GM23338 (cell line): ENCODE data around the gene FAAP100. TPM values are rescaled to one million over a fixed set of nuclear protein-coding genes. Genes with fewer than 3 reads are reported as not detected.
A peak's percentile ranks its signal among the peaks of the same experiment; 100 is the strongest.

Experiments used
- ATAC-seq: fragments of 200-7000 bp; cut with Tn5 transposase; 3 replicates; pipeline ENCODE4 v1.9.1; 2020
- DNase-seq: peaks from one replicate; pipeline ENCODE4 v3.0.0-alpha.2; 2015; ENCODE audit warnings: low spot score
- H2AFZ ChIP-seq: fragments of 200-600 bp; sonication (generic); 2 replicates; pipeline ENCODE4 v1.8.0; 2016; ENCODE audit warnings: antibody characterized with exemption, mild to moderate bottlenecking, moderate library complexity
- H3F3A ChIP-seq: fragments of 200-600 bp; sonication (generic); replicated peaks from 2 replicates; pipeline ENCODE4 v1.8.0; 2017; ENCODE audit warnings: antibody characterized with exemption, mixed run types, low read depth
- H3K27ac ChIP-seq: fragments of 200-600 bp; sonication (generic); 2 replicates; pipeline ENCODE4 v1.6.1; 2016; ENCODE audit warnings: low read depth
- H3K27me3 ChIP-seq: fragments of 200-600 bp; sonication (generic); 2 replicates; pipeline ENCODE4 v1.8.0; 2016; ENCODE audit warnings: mild to moderate bottlenecking, mixed run types, moderate library complexity; ENCODE audit not compliant: insufficient read depth
- H3K36me3 ChIP-seq: fragments of 200-600 bp; sonication (generic); 2 replicates; pipeline ENCODE4 v1.8.0; 2016; ENCODE audit warnings: mild to moderate bottlenecking; ENCODE audit not compliant: insufficient read depth
- H3K4me1 ChIP-seq: fragments of 200-600 bp; sonication (generic); 2 replicates; pipeline ENCODE4 v1.8.0; 2016; ENCODE audit warnings: mild to moderate bottlenecking, moderate library complexity; ENCODE audit not compliant: insufficient read depth
- H3K4me2 ChIP-seq: fragments of 200-600 bp; sonication (generic); 2 replicates; pipeline ENCODE4 v1.7.1; 2017; ENCODE audit warnings: mixed run types
- H3K4me3 ChIP-seq: fragments of 200-600 bp; sonication (generic); 2 replicates; pipeline ENCODE4 v1.6.1; 2016; ENCODE audit warnings: mixed run types
- H3K79me2 ChIP-seq: fragments of 200-600 bp; sonication (generic); replicated peaks from 2 replicates; pipeline ENCODE4 v1.8.0; 2017; ENCODE audit warnings: mild to moderate bottlenecking; ENCODE audit not compliant: insufficient read depth
- H3K9me2 ChIP-seq: fragments of 200-600 bp; sonication (generic); 2 replicates; pipeline ENCODE4 v1.8.0; 2017; ENCODE audit not compliant: insufficient read depth
- H4K20me1 ChIP-seq: fragments of 200-600 bp; sonication (generic); replicated peaks from 2 replicates; pipeline ENCODE4 v1.8.0; 2017; ENCODE audit warnings: mild to moderate bottlenecking; ENCODE audit not compliant: insufficient read depth
- H3K27ac Mint-ChIP-seq: 2 replicates; pipeline ENCODE4 v1.8.0; 2020; ENCODE audit warnings: inconsistent platforms, mild to moderate bottlenecking, moderate library complexity, mixed read lengths
- H3K27me3 Mint-ChIP-seq: 3 replicates; pipeline ENCODE4 v1.8.0; 2022; ENCODE audit warnings: low read depth, mild to moderate bottlenecking, moderate library complexity, mixed read lengths, inconsistent platforms; ENCODE audit not compliant: insufficient read depth, poor library complexity
- H3K36me3 Mint-ChIP-seq: 3 replicates; pipeline ENCODE4 v1.8.0; 2021; ENCODE audit warnings: low read depth, mild to moderate bottlenecking, inconsistent platforms, moderate library complexity, mixed read lengths
- H3K4me1 Mint-ChIP-seq: 3 replicates; pipeline ENCODE4 v1.8.0; 2020; ENCODE audit warnings: mild to moderate bottlenecking, inconsistent platforms, mixed read lengths
- H3K4me3 Mint-ChIP-seq: 3 replicates; pipeline ENCODE4 v1.8.0; 2021; ENCODE audit warnings: moderate library complexity, mild to moderate bottlenecking, inconsistent platforms, mixed read lengths
- H3K9me3 Mint-ChIP-seq: 3 replicates; pipeline ENCODE4 v1.8.0; 2020; ENCODE audit warnings: moderate library complexity, mild to moderate bottlenecking, inconsistent platforms, mixed read lengths
- CREB1 ChIP-seq: fragments of 250-450 bp; sonication (Bioruptor Pico); IDR thresholded peaks from 2 replicates; pipeline ENCODE4 v1.5.0; 2020; ENCODE audit warnings: low read depth, mild to moderate bottlenecking, moderate library complexity
- EZH2 ChIP-seq: fragments of 200-600 bp; sonication (generic); IDR thresholded peaks from one replicate; pipeline ENCODE4 v1.8.0; 2017; ENCODE audit warnings: antibody characterized with exemption, mild to moderate bottlenecking, low read depth; ENCODE audit not compliant: unreplicated experiment
- EZH2phosphoT487 ChIP-seq: fragments of 200-600 bp; sonication (generic); IDR thresholded peaks from one replicate; pipeline ENCODE4 v1.8.1; 2018; ENCODE audit warnings: antibody characterized with exemption; ENCODE audit not compliant: unreplicated experiment
- JUNB ChIP-seq: IDR thresholded peaks from one replicate; pipeline ENCODE4 v1.6.1; 2016; ENCODE audit warnings: antibody characterized with exemption; ENCODE audit not compliant: unreplicated experiment
- NANOG ChIP-seq: IDR thresholded peaks from 2 replicates; pipeline ENCODE4 v1.6.1; 2016; ENCODE audit warnings: antibody characterized with exemption, borderline replicate concordance
- POLR2AphosphoS5 ChIP-seq: IDR thresholded peaks from 2 replicates; pipeline ENCODE4 v1.6.1; 2016; ENCODE audit warnings: antibody characterized with exemption, low read depth
- STAT1 ChIP-seq: IDR thresholded peaks from one replicate; pipeline ENCODE4 v1.6.1; 2016; ENCODE audit warnings: antibody characterized with exemption; ENCODE audit not compliant: unreplicated experiment
- ZNF114 ChIP-seq: fragments of 250-450 bp; sonication (Bioruptor Pico); IDR thresholded peaks from 2 replicates; pipeline ENCODE4 v1.5.0; 2020; ENCODE audit warnings: mild to moderate bottlenecking, moderate library complexity
- ZNF331 ChIP-seq: fragments of 250-450 bp; sonication (Bioruptor Pico); IDR thresholded peaks from 2 replicates; pipeline ENCODE4 v1.5.0; 2020; ENCODE audit warnings: low read depth, mild to moderate bottlenecking, moderate library complexity
- polyA plus RNA-seq: library from polyadenylated mRNA; unstranded; fragments of >200 nt; fragmentation: Nextera tagmentation; extraction: Ambion mirVana; gene quantifications from 2 replicates; pipeline ENCODE4 v1.2.1, GENCODE V29; 2016
- total RNA-seq: library from RNA; depleted of rRNA; stranded (reverse); fragments of >200 nt; shearing (Covaris generic); gene quantifications from 2 replicates; pipeline ENCODE4 v1.2.3, GENCODE V29; 2014
- TF ChIP-seq, protein P1 (sequence below): IDR thresholded peaks from one replicate; pipeline ENCODE4 v1.6.1; 2018; ENCODE audit warnings: antibody characterized with exemption; ENCODE audit not compliant: unreplicated experiment
- TF ChIP-seq, protein P2 (sequence below), 2 experiments: fragments of 200-600 bp in 1 of 2; sonication (generic) in 1 of 2; conservative IDR thresholded peaks; 2 replicates each; pipeline versions ENCODE4 v1.5.1 to v1.6.1; 2016 to 2017; ENCODE audit warnings: antibody characterized with exemption in 2 of 2, low read depth in 2 of 2, mild to moderate bottlenecking in 2 of 2, moderate library complexity in 1 of 2
- TF ChIP-seq, protein P3 (sequence below): fragments of 250-450 bp; sonication (Bioruptor Pico); IDR thresholded peaks from 2 replicates; pipeline ENCODE4 v1.5.0; 2020; ENCODE audit warnings: mild to moderate bottlenecking, moderate library complexity
- TF ChIP-seq, protein P4 (sequence below): IDR thresholded peaks from 2 replicates; pipeline ENCODE4 v1.6.1; 2016; ENCODE audit warnings: antibody characterized with exemption

Gene FAAP100
- total and polyA plus RNA-seq, 2 experiments from 2014 or later = 16.0 to 50.5 TPM

DNA sequence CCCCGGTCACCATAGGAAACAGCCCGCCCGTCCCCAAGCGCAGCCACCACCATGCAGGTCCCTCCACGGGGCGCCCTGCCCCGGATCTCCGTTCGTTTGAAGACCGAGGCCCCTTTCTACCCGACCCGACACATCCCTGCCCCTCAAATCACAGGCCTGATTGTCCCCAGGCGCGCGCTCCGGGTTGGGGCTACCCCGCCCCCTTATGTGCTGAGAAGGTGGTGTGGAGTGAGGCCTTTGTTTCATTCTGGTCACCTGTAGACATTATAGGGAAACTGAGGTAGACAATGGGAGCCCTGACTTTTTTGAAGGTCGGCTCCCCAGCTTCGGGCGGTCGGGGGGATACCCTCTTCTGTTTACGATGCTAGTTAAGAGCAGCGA is 38.8 kb downstream of the FAAP100 start:
- Mint-ChIP-seq H3K27ac (peak overlapping the region; percentile 78), H3K9me3 (peaks cover 32% of the 10 kb centered on the region), H3K27me3 (peaks cover 66% of the 10 kb centered on the region), H3K4me3 (peak overlapping the region; percentile 75), H3K4me1 (peaks cover 33% of the 10 kb centered on the region), H3K36me3 (peaks cover 40% of the 10 kb centered on the region)
- Histone ChIP-seq H4K20me1 (peaks cover 40% of the 10 kb centered on the region), H3K9me2 (no peaks in the 10 kb centered on the region), H3K4me3 (peak overlapping the region; percentile 84), H3K79me2 (peaks cover 53% of the 10 kb centered on the region), H3K4me2 (peak overlapping the region; percentile 78), H3K27me3 (peaks cover 5% of the 10 kb centered on the region; the same call in 1 of the 2 replicates), H3K36me3 (peaks cover 36% of the 10 kb centered on the region), H3K4me1 (peaks cover 23% of the 10 kb centered on the region), H3K27ac (peak overlapping the region; percentile 94), H3F3A (peaks cover 53% of the 10 kb centered on the region), H2AFZ (no peak overlapping the region)
- peak; percentile 12 for ATAC-seq
- peak; percentile 91 for DNase-seq
- TF ChIP-seq JUNB (no peak), EZH2 (no peak), ZNF114 (CRISPR knock-in tag) (no peak), EZH2phosphoT487 (no peak), STAT1 (no peak), CREB1 (no peak), NANOG (no peak), POLR2AphosphoS5 (no peak; the same call in 1 of the 2 replicates), ZNF331 (CRISPR knock-in tag) (no peak)
- TF ChIP-seq, protein P1, sequence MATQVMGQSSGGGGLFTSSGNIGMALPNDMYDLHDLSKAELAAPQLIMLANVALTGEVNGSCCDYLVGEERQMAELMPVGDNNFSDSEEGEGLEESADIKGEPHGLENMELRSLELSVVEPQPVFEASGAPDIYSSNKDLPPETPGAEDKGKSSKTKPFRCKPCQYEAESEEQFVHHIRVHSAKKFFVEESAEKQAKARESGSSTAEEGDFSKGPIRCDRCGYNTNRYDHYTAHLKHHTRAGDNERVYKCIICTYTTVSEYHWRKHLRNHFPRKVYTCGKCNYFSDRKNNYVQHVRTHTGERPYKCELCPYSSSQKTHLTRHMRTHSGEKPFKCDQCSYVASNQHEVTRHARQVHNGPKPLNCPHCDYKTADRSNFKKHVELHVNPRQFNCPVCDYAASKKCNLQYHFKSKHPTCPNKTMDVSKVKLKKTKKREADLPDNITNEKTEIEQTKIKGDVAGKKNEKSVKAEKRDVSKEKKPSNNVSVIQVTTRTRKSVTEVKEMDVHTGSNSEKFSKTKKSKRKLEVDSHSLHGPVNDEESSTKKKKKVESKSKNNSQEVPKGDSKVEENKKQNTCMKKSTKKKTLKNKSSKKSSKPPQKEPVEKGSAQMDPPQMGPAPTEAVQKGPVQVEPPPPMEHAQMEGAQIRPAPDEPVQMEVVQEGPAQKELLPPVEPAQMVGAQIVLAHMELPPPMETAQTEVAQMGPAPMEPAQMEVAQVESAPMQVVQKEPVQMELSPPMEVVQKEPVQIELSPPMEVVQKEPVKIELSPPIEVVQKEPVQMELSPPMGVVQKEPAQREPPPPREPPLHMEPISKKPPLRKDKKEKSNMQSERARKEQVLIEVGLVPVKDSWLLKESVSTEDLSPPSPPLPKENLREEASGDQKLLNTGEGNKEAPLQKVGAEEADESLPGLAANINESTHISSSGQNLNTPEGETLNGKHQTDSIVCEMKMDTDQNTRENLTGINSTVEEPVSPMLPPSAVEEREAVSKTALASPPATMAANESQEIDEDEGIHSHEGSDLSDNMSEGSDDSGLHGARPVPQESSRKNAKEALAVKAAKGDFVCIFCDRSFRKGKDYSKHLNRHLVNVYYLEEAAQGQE = no peak
- TF ChIP-seq, protein P2, sequence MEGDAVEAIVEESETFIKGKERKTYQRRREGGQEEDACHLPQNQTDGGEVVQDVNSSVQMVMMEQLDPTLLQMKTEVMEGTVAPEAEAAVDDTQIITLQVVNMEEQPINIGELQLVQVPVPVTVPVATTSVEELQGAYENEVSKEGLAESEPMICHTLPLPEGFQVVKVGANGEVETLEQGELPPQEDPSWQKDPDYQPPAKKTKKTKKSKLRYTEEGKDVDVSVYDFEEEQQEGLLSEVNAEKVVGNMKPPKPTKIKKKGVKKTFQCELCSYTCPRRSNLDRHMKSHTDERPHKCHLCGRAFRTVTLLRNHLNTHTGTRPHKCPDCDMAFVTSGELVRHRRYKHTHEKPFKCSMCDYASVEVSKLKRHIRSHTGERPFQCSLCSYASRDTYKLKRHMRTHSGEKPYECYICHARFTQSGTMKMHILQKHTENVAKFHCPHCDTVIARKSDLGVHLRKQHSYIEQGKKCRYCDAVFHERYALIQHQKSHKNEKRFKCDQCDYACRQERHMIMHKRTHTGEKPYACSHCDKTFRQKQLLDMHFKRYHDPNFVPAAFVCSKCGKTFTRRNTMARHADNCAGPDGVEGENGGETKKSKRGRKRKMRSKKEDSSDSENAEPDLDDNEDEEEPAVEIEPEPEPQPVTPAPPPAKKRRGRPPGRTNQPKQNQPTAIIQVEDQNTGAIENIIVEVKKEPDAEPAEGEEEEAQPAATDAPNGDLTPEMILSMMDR (conservative IDR thresholded peaks at IDR 0.05; ENCODE audit: low read depth in 2 of 2) = no peak; a peak in 1 of 4 replicates
- TF ChIP-seq, protein P3, sequence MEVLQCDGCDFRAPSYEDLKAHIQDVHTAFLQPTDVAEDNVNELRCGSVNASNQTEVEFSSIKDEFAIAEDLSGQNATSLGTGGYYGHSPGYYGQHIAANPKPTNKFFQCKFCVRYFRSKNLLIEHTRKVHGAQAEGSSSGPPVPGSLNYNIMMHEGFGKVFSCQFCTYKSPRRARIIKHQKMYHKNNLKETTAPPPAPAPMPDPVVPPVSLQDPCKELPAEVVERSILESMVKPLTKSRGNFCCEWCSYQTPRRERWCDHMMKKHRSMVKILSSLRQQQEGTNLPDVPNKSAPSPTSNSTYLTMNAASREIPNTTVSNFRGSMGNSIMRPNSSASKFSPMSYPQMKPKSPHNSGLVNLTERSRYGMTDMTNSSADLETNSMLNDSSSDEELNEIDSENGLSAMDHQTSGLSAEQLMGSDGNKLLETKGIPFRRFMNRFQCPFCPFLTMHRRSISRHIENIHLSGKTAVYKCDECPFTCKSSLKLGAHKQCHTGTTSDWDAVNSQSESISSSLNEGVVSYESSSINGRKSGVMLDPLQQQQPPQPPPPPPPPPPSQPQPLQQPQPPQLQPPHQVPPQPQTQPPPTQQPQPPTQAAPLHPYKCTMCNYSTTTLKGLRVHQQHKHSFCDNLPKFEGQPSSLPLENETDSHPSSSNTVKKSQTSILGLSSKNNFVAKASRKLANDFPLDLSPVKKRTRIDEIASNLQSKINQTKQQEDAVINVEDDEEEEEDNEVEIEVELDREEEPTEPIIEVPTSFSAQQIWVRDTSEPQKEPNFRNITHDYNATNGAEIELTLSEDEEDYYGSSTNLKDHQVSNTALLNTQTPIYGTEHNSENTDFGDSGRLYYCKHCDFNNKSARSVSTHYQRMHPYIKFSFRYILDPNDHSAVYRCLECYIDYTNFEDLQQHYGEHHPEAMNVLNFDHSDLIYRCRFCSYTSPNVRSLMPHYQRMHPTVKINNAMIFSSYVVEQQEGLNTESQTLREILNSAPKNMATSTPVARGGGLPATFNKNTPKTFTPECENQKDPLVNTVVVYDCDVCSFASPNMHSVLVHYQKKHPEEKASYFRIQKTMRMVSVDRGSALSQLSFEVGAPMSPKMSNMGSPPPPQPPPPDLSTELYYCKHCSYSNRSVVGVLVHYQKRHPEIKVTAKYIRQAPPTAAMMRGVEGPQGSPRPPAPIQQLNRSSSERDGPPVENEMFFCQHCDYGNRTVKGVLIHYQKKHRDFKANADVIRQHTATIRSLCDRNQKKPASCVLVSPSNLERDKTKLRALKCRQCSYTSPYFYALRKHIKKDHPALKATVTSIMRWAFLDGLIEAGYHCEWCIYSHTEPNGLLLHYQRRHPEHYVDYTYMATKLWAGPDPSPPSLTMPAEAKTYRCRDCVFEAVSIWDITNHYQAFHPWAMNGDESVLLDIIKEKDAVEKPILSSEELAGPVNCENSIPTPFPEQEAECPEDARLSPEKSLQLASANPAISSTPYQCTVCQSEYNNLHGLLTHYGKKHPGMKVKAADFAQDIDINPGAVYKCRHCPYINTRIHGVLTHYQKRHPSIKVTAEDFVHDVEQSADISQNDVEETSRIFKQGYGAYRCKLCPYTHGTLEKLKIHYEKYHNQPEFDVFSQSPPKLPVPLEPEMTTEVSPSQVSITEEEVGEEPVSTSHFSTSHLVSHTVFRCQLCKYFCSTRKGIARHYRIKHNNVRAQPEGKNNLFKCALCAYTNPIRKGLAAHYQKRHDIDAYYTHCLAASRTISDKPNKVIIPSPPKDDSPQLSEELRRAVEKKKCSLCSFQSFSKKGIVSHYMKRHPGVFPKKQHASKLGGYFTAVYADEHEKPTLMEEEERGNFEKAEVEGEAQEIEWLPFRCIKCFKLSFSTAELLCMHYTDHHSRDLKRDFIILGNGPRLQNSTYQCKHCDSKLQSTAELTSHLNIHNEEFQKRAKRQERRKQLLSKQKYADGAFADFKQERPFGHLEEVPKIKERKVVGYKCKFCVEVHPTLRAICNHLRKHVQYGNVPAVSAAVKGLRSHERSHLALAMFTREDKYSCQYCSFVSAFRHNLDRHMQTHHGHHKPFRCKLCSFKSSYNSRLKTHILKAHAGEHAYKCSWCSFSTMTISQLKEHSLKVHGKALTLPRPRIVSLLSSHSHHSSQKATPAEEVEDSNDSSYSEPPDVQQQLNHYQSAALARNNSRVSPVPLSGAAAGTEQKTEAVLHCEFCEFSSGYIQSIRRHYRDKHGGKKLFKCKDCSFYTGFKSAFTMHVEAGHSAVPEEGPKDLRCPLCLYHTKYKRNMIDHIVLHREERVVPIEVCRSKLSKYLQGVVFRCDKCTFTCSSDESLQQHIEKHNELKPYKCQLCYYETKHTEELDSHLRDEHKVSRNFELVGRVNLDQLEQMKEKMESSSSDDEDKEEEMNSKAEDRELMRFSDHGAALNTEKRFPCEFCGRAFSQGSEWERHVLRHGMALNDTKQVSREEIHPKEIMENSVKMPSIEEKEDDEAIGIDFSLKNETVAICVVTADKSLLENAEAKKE (CRISPR knock-in tag) = no peak
- TF ChIP-seq, protein P4, sequence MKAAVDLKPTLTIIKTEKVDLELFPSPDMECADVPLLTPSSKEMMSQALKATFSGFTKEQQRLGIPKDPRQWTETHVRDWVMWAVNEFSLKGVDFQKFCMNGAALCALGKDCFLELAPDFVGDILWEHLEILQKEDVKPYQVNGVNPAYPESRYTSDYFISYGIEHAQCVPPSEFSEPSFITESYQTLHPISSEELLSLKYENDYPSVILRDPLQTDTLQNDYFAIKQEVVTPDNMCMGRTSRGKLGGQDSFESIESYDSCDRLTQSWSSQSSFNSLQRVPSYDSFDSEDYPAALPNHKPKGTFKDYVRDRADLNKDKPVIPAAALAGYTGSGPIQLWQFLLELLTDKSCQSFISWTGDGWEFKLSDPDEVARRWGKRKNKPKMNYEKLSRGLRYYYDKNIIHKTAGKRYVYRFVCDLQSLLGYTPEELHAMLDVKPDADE = no peak
